ENCODE results near the gene SP3. TPM values are rescaled to one million over a fixed set of nuclear protein-coding genes. Genes with fewer than 3 reads are reported as not detected.

SP3 gene
- polyA plus RNA-seq (ENCODE audit: insufficient read length in 4 of 4), result 100 to 1,000 TPM; 100 to 135 (median 126) TPM

DNA sequence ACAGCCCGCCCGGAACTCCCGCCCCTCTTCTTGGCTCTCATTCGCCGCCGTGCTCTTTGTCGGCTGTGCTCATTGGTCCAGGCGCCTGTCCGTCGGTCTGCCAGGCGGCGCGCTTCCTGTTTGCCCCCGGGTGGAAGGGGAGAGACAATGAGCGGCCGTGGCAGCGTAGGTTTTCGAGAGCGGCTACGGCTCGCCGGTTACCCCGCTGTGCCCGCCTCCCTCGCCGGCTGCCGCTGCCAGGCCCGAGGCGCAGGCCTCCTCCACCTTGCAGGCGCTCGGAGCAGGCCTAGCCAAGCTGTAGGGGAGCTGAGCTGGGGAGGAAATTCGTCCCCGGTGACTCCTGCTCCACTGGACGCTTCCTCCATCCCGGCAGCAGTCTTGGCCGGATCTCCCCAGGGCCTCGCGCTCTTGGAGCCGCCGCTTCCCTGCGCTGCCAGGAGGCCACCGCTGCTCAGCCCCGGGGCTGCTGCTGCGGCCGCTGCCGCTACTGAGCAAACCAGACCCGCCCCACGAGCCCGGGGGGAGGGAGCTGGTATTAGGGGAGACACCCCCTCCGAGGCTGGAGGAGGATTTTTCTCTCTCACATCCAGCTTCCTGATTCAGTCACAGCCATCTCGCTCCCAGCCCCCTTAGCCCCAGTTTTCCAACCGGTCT lies at the start of gene SP3:
TSS of gene SP3 (minus strand) at position 2 of the 654 bp plus-strand sequence. CDS start 202 bp downstream, outside the sequence.
- peak; percentile 90 to 95 (median 92) for DNase-seq (ENCODE audit: low read depth in 4 of 4, low spot score in 3 of 4)

- DNase-seq (ENCODE audit: low read depth in 4 of 4, low spot score in 3 of 4), result no peak
These were observed 49.5 kb upstream of the SP3 start for GRCh38 chr2:174014699-174015070.

DNA sequence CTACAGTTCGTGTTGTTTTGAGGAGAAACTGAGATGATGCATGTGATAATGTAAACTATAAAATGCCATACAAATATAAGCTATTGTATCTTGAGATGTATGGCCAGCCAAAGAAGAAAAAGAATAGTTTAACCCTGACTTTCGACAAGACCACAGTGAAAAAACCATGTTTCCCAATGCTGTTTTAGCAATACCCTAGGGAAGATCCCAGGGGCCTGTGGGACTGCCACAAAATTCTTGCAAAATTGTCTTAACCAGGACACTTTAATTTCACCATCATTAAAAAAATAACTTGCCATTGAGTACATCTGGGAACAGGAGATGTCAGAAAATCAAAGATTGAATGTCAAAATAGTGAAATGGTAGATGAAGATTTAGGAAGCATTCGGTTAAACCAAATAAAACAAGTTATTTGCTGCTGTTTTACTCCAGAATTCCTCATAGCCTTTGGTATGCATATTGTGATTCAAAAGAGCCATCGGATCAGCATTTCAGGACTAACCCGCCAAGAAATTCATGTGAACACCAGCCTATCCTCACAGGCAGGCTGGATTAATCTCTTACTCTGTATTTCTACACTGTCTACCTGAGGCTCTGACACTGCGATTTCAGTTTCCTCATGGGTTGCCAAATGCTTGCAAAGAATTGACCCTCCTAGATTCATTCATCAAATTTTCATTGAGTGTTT lies 49.0 kb upstream of the SP3 start:
- no peak for DNase-seq (ENCODE audit: low read depth in 4 of 4, low spot score in 3 of 4)

GRCh38 chr2:174013315-174013751 lies 48.2 kb upstream of the SP3 start:
- no peak for DNase-seq (ENCODE audit: low read depth in 4 of 4, low spot score in 3 of 4)

GRCh38 chr2:174012347-174013314 lies 47.5 kb upstream of the SP3 start:
- DNase-seq (ENCODE audit: low read depth in 4 of 4, low spot score in 3 of 4), result no peak

DNA sequence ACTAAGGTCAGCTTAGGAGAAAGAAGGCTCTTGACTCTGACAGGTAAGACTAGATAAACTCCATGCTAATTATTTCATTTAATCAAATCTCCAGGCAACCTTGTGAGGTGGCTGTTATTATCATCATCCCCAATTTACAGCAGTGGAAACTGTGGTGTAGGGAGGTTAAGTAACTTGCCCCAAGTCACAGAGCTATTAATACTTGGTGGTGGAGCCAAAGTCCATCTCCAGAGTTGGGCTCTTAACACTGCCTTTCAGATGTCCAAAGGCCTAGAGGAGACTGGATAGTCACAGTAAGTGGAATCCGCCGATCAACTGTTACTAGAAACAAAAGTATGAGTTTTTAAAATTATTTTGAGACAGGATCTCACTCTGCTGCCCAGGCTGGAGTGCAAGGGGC lies 46.6 kb upstream of the SP3 start:
- no peak for DNase-seq (ENCODE audit: low read depth in 4 of 4, low spot score in 3 of 4)

GRCh38 chr2:174011173-174011572 lies 46.0 kb upstream of the SP3 start:
- DNase-seq (ENCODE audit: low read depth in 4 of 4, low spot score in 3 of 4), result no peak

DNA sequence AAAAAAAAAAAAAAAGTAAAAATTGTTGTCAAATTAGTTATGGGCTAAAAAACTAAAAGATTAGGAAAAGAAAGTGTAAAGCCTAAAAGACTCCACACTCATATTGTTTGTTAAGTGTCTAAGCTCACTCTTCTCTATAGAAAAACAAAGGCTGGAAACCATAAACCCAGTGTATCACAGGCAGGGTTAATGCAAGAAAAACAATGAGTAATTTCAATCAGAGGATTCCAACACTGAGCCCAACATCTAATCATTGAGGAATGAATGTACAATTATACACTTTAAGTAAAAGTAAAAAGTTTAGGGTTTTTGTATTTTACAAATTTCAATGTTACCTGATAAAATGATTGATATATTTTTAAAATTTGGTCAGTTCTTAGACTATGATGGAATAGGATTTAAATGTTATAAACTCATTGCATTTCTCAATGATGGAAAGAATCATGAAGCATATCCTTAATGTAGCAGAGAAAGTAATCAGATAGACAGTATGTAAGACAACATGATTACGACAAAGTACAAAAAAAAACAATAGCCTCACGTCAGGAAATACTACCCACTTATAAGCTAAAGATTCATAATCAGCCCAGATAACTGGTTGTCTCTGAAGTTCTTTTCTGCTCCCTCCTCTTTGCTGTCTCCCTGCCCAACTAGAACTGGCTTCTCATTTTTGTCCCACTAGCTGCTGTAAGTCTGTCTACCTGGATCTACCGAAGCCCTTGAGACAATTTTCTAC lies 44.5 kb upstream of the SP3 start:
- DNase-seq (ENCODE audit: low read depth in 4 of 4, low spot score in 3 of 4), result no peak

GRCh38 chr2:174008720-174009119 lies 43.5 kb upstream of the SP3 start:
- DNase-seq (ENCODE audit: low read depth in 4 of 4, low spot score in 3 of 4), result no peak

- DNase-seq (ENCODE audit: low read depth in 4 of 4, low spot score in 3 of 4), result no peak
These were observed 41.8 kb upstream of the SP3 start for GRCh38 chr2:174007010-174007409.

GRCh38 chr2:174005801-174006419 lies 40.7 kb upstream of the SP3 start:
- DNase-seq (ENCODE audit: low read depth in 4 of 4, low spot score in 3 of 4), result no peak

- no peak for DNase-seq (ENCODE audit: low read depth in 4 of 4, low spot score in 3 of 4)
These were observed 39.9 kb upstream of the SP3 start for GRCh38 chr2:174004905-174005605.

- no peak for DNase-seq (ENCODE audit: low read depth in 4 of 4, low spot score in 3 of 4)
These were observed 38.8 kb upstream of the SP3 start for GRCh38 chr2:174003720-174004695.

DNA sequence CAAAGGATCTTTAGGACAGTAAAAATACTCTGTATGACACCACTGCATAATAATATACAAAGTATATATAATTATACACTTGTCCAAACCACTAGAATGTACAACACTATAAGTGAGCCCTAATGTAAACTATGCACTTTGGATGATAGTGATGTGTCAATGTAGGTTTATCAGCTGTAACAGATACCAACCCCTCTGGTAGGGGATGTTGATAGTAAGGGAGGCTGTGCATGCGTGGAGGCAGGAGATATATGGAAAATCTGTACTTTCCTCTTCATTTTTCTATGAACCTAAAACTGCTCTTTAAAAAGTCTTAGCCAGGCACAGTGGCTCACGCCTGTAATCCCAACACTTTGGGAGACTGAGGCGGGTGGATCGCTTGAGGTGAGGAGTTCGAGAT lies 37.5 kb upstream of the SP3 start:
- no peak for DNase-seq (ENCODE audit: low read depth in 4 of 4, low spot score in 3 of 4)

DNA sequence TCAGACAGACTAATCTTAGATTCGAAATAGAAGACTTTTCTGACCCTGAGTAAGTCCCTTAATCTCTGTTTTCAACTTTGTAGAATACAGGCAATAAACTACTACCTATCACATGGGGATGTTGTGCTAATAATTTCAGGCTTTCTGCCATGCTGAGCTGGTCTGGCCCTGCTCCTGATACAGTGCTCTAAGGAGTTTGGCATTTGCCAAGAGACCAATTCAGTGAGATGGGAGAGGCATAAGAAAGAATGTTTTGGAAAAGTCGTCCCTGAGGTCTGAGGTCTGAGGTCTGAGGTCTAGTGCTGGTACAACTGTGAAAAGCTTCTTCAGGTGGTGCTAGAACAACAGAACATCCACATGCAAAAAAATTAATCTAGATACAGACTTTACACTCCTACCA lies 35.9 kb upstream of the SP3 start:
- DNase-seq (ENCODE audit: low read depth in 4 of 4, low spot score in 3 of 4), result no peak

DNA sequence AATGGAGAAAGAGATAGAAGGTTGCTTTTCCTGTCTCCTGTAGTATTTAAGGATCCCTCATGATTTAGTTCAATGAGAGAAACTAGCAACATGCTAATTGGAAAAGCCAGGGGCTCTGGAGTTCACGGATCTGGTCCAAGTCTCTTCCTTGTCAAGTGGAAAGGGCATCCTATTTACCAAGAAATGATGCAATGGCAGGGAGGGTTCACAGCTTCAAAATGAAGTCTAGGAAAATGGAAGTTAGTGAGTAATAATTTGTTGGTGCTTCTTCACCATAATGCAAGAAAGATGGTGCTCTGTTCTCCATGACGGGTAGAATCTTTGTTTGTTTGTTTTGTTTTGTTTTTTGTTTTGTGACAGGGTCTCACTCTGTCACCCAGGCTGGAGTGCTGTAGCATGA lies 34.6 kb upstream of the SP3 start:
- no peak for DNase-seq (ENCODE audit: low read depth in 4 of 4, low spot score in 3 of 4)

GRCh38 chr2:173999272-173999671 lies 34.1 kb upstream of the SP3 start:
- DNase-seq (ENCODE audit: low read depth in 4 of 4, low spot score in 3 of 4), result no peak

GRCh38 chr2:173998386-173998785 lies 33.2 kb upstream of the SP3 start:
- DNase-seq (ENCODE audit: low read depth in 4 of 4, low spot score in 3 of 4), result no peak
